ENCODE measurements around the gene TAOK1.

- TF ChIP-seq NFYA (IDR thresholded peaks at IDR 0.05; ENCODE audit: borderline replicate concordance, low read depth, low read length) (no peak), FOXM1 (IDR thresholded peaks at IDR 0.05; ENCODE audit: low read depth, low read length) (no peak)
These were observed 5.9 kb downstream of the TAOK1 start for GRCh38 chr17:29396066-29396465.

Measured in GM12878 (cell line).